ENCODE results near the gene MYZAP. TPM values are rescaled to one million over a fixed set of nuclear protein-coding genes. Genes with fewer than 3 reads are reported as not detected.

The MYZAP gene
- total and polyA plus RNA-seq, 2 of the 8 experiments (the other 6 are each of a cell fraction or from before 2014, with no cell fraction given), result 0.41 to 0.65 TPM

DNA sequence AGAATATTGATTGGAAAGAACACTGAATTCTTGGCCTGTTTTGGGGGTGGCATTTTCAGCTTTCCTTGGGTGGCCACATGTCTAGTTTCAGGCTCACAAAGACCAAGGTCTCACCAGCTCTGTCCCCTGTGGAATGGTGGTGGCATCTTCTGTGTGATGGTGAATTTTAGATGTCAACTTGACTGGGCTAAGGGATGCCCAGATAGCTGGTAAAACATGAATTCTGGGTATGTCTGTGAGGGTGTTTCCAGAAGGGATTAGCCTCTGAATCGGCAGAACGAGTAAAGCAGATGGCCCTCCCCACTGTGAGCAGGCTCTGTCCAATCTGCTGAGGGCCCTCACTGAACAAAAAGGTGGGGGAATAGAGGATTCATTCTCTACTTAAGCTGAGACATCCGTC is 34.4 kb upstream of the MYZAP start:
- no peak overlapping the region for H2BK120ac ChIP-seq (replicated peaks; ENCODE audit: low read depth, low read length)
- FAIRE-seq (no peak), DNase-seq (ENCODE audit: low read depth in 1 of 2, low spot score in 2 of 2) (no peak)
- no peak overlapping the region for H3K18ac ChIP-seq (ENCODE audit: extremely low read depth, low read length)
- ChIA-PET POLR2A (ENCODE audit: partially characterized antibody) (no interaction called here), CTCF (ENCODE audit: partially characterized antibody) (interaction anchor here (0.6 to 2.1 kb wide), 7 partner anchors 9 to 219 kb away, joined by 3 to 14 read pairs (median 4); no protein-coding TSS in a partner anchor)
- no peaks in the 10 kb centered on the region; the same call in 1 of the 2 replicates for H3K23me2 ChIP-seq (ENCODE audit: low read depth, low read length)
- H3K4me3 ChIP-seq (ENCODE audit: extremely low read depth in 1 of 4, insufficient read depth in 2 of 4, low read depth in 3 of 4, low read length in 4 of 4), result no peak overlapping the region
- no peak overlapping the region for H3K23ac ChIP-seq (ENCODE audit: insufficient read length)
- H3K79me2 ChIP-seq (ENCODE audit: control insufficient read depth in 1 of 2, insufficient read depth in 2 of 2, low read length in 2 of 2), result no peaks in the 10 kb centered on the region
- no peak overlapping the region for H3K9ac ChIP-seq (replicated peaks in 1 of 4; ENCODE audit: extremely low read depth in 1 of 4, low read depth in 3 of 4, low read length in 3 of 4)
- no peak overlapping the region for H2AFZ ChIP-seq (ENCODE audit: low read length)
- no peaks in the 10 kb centered on the region for H4K20me1 ChIP-seq (replicated peaks in 1 of 2; ENCODE audit: control insufficient read depth in 1 of 2, insufficient read depth in 2 of 2, low read length in 2 of 2)
- H2BK20ac ChIP-seq (ENCODE audit: low read length), result no peak overlapping the region
- no peak overlapping the region for H3K4ac ChIP-seq (replicated peaks; ENCODE audit: insufficient read length, low read depth, low read length)
- H4K5ac ChIP-seq (ENCODE audit: insufficient read length, low read depth, low read length), result no peak overlapping the region
- H4K91ac ChIP-seq (replicated peaks; ENCODE audit: insufficient read length, low read length), result no peak overlapping the region
- H3K36me3 ChIP-seq (ENCODE audit: control insufficient read depth in 2 of 4, insufficient read depth in 4 of 4, low read length in 3 of 4), result 0 out of 8 replicates have a peak, but pooled peaks cover 0 to 4% (median 0%) of the 10 kb centered on the region in 4 experiments
- no peaks in the 10 kb centered on the region for H3K79me1 ChIP-seq (ENCODE audit: low read depth, low read length)
- H3K4me1 ChIP-seq (replicated peaks in 1 of 4; ENCODE audit: control insufficient read depth in 3 of 4, insufficient read depth in 4 of 4, low read length in 3 of 4), result peaks cover 0 to 5% (median 1%) of the 10 kb centered on the region in 4 experiments; a peak in 4 of 7 replicates
- no peak overlapping the region for H2AK5ac ChIP-seq (ENCODE audit: low read depth, low read length)
- no peaks in the 10 kb centered on the region for H3K27me3 ChIP-seq (replicated peaks in 1 of 4; ENCODE audit: control insufficient read depth in 3 of 4, extremely low read depth in 1 of 4, insufficient read depth in 3 of 4, low read length in 3 of 4)
- H4K8ac ChIP-seq (ENCODE audit: extremely low read depth, insufficient read depth, low read length), result no peak overlapping the region
- TF ChIP-seq SIN3A (conservative IDR thresholded peaks at IDR 0.05 in 1 of 2, IDR thresholded peaks at IDR 0.05 in 1 of 2; ENCODE audit: low read depth in 1 of 2, low read length in 2 of 2) (no peak), RFX5 (IDR thresholded peaks at IDR 0.05; ENCODE audit: borderline replicate concordance, low read depth, low read length) (no peak), CBX5 (IDR thresholded peaks at IDR 0.05; ENCODE audit: low read depth, low read length) (no peak), SP2 (IDR thresholded peaks at IDR 0.05; ENCODE audit: low read length) (no peak), POLR2AphosphoS5 (IDR thresholded peaks at IDR 0.05; ENCODE audit: low read depth, low read length) (no peak)
- no peak overlapping the region for H3K27ac ChIP-seq (ENCODE audit: low read depth, low read length)
- WGBS, 2 experiments (ENCODE audit: extremely low coverage in 1 of 2, insufficient coverage in 1 of 2, insufficient read length in 1 of 2, insufficient replicate concordance in 2 of 2, low coverage in 1 of 2, low lambda C conversion rate in 2 of 2, missing lambda C conversion rate in 1 of 2), result 90% methylated on average over 3 of the region's 3 CpGs; no CpG with 5 or more reads in 1 of the 2 experiments
- no peak overlapping the region for H3K14ac ChIP-seq (ENCODE audit: insufficient read length)
- no peaks in the 10 kb centered on the region for H3K9me3 ChIP-seq (ENCODE audit: insufficient read depth in 2 of 2, low read depth in 1 of 2, low read length in 1 of 2)
- no peak overlapping the region for H2BK5ac ChIP-seq (ENCODE audit: low read depth, low read length)
- no peak overlapping the region for H2BK12ac ChIP-seq (ENCODE audit: low read depth, low read length)
- H3K56ac ChIP-seq (replicated peaks; ENCODE audit: insufficient read length, low read depth, low read length), result no peak overlapping the region
- no peak overlapping the region for H3K4me2 ChIP-seq (ENCODE audit: insufficient read depth in 1 of 2, low read depth in 2 of 2, low read length in 2 of 2)
- no peak overlapping the region for H2BK15ac ChIP-seq (ENCODE audit: low read length)

Data from H1 (cell line).